Activated gamma-delta T cell (primary cell): ENCODE measurements around the gene ANKRD33B.

Experiments used
- DNase-seq: peaks from one replicate; lab custom pipeline; 2025; lab: John Stamatoyannopoulos, UW

ANKRD33B gene

GRCh38 chr5:10676946-10677345 is 113.1 kb downstream of the ANKRD33B start:
- no peak for DNase-seq

GRCh38 chr5:10677533-10677932 is 113.7 kb downstream of the ANKRD33B start:
- no peak for DNase-seq

- no peak for DNase-seq
These were observed 114.4 kb downstream of the ANKRD33B start for GRCh38 chr5:10678244-10678643.

- no peak for DNase-seq
These were observed 115.6 kb downstream of the ANKRD33B start for GRCh38 chr5:10679336-10679988.

- no peak for DNase-seq
These were observed 117.1 kb downstream of the ANKRD33B start for GRCh38 chr5:10680876-10681481.

- no peak for DNase-seq
These were observed 118.1 kb downstream of the ANKRD33B start for GRCh38 chr5:10681731-10682679.

- DNase-seq = no peak
These were observed 119.1 kb downstream of the ANKRD33B start for GRCh38 chr5:10682801-10683525.

GRCh38 chr5:10684303-10685086 is 120.6 kb downstream of the ANKRD33B start:
- no peak for DNase-seq

GRCh38 chr5:10685115-10685521 is 121.2 kb downstream of the ANKRD33B start:
- DNase-seq = no peak

- DNase-seq = no peak
These were observed 123.0 kb downstream of the ANKRD33B start for GRCh38 chr5:10686890-10687289.

GRCh38 chr5:10688651-10689171 is 124.8 kb downstream of the ANKRD33B start:
- no peak for DNase-seq

- DNase-seq = no peak
These were observed 125.7 kb downstream of the ANKRD33B start for GRCh38 chr5:10689391-10690081.

GRCh38 chr5:10690460-10691440 is 126.9 kb downstream of the ANKRD33B start:
- no peak for DNase-seq

- DNase-seq = no peak
These were observed 128.2 kb downstream of the ANKRD33B start for GRCh38 chr5:10691826-10692785.

- no peak for DNase-seq
These were observed 131.3 kb downstream of the ANKRD33B start for GRCh38 chr5:10695055-10695649.

GRCh38 chr5:10695759-10696543 is 132.1 kb downstream of the ANKRD33B start:
- no peak for DNase-seq
